ENCODE results near the gene RUSC1.
"Not testable (repeated sequence)": the region's sequence is repeated elsewhere in the genome, so short reads cannot be mapped to it uniquely, and the experiment has no call there.

- not testable (repeated sequence) for TF ChIP-seq CTCF, POLR2A (IDR thresholded peaks at IDR 0.05)
These were observed 8.2 kb downstream of the RUSC1 start for GRCh38 chr1:155328856-155329255.
